Thoracic aorta (tissue), 2 donors: ENCODE measurements around the gene PDE4B. TPM values are rescaled to one million over a fixed set of nuclear protein-coding genes. Genes with fewer than 3 reads are reported as not detected.

Source experiments
- ATAC-seq: fragments of 150-250 bp; one replicate; pipeline ENCODE4 v1.8.0; 2017; ENCODE audit warnings: low read depth; ENCODE audit not compliant: insufficient number of reproducible peaks, low FRiP score
- DNase-seq: peaks from one replicate; pipeline ENCODE4 v3.0.0-alpha.2; 2020; ENCODE audit warnings: low spot score
- H3K27ac ChIP-seq, 2 donors: fragments of 200-600 bp; sonication (generic); 1 replicate in 1 of 2; 2 replicates in 1 of 2; pipeline ENCODE4 v1.5.1; 2016; ENCODE audit warnings: mild to moderate bottlenecking in 2 of 2, moderate library complexity in 2 of 2
- H3K27me3 ChIP-seq: fragments of 200-600 bp; sonication (generic); replicated peaks from 2 replicates; pipeline ENCODE4 v1.6.0; 2016; ENCODE audit warnings: mild to moderate bottlenecking; ENCODE audit not compliant: insufficient read depth
- H3K36me3 ChIP-seq: fragments of 200-600 bp; sonication (generic); one replicate; pipeline ENCODE4 v1.5.1; 2016
- H3K4me1 ChIP-seq, 2 donors: fragments of 200-600 bp; sonication (generic); 1 replicate in 1 of 2; 2 replicates in 1 of 2; pipeline versions ENCODE4 v1.5.1 to v1.6.0; 2016; ENCODE audit warnings: low read depth in 2 of 2, mild to moderate bottlenecking in 1 of 2; ENCODE audit not compliant: control insufficient read depth in 1 of 2
- H3K4me3 ChIP-seq: fragments of 200-600 bp; sonication (generic); 2 replicates; pipeline ENCODE4 v1.5.1; 2016; ENCODE audit warnings: mild to moderate bottlenecking
- H3K9me3 ChIP-seq: fragments of 200-600 bp; sonication (generic); 2 replicates; pipeline ENCODE4 v1.5.1; 2016
- CTCF ChIP-seq: fragments of 200-600 bp; sonication (generic); IDR thresholded peaks from one replicate; pipeline ENCODE4 v1.5.1; 2019; ENCODE audit warnings: antibody characterized with exemption
- total RNA-seq, 2 donors: library from RNA; depleted of rRNA; stranded (reverse); fragments of >200 nt; gene quantifications; one replicate each; pipeline versions ENCODE4 v1.1.0 to v1.2.3, GENCODE V29; 2016

The PDE4B gene
- total RNA-seq, 2 donors from 2014 or later: 29.0 to 42.4 TPM

GRCh38 chr1:66078412-66078811, 285.7 kb downstream of the PDE4B start:
- H3K27me3 ChIP-seq: no peaks in the 10 kb centered on the region
- DNase-seq (no peak), ATAC-seq (no peak)
- H3K9me3 ChIP-seq: no peaks in the 10 kb centered on the region
- H3K4me1 ChIP-seq: no peaks in the 10 kb centered on the region
- TF ChIP-seq CTCF: no peak
- no peaks in the 10 kb centered on the region for H3K36me3 ChIP-seq
- H3K27ac ChIP-seq: no peak overlapping the region
- H3K4me3 ChIP-seq: no peak overlapping the region

- H3K9me3 ChIP-seq: no peaks in the 10 kb centered on the region
- DNase-seq: no peak
- H3K27me3 ChIP-seq: no peaks in the 10 kb centered on the region
- no peaks in the 10 kb centered on the region for H3K36me3 ChIP-seq
- no peak overlapping the region for H3K4me3 ChIP-seq
- TF ChIP-seq CTCF: no peak
- no peak for ATAC-seq
- no peaks in the 10 kb centered on the region for H3K4me1 ChIP-seq
- H3K27ac ChIP-seq: no peak overlapping the region
Observed at GRCh38 chr1:66083003-66083402, 290.3 kb downstream of the PDE4B start.

GRCh38 chr1:66084442-66084841, 291.7 kb downstream of the PDE4B start:
- Histone ChIP-seq H3K27me3 (no peaks in the 10 kb centered on the region), H3K4me3 (no peak overlapping the region), H3K36me3 (no peaks in the 10 kb centered on the region), H3K27ac (no peak overlapping the region), H3K9me3 (no peaks in the 10 kb centered on the region), H3K4me1 (no peaks in the 10 kb centered on the region)
- no peak for DNase-seq
- ATAC-seq: no peak
- TF ChIP-seq CTCF: no peak

- TF ChIP-seq CTCF: no peak
- Histone ChIP-seq H3K9me3 (no peaks in the 10 kb centered on the region), H3K4me1 (no peaks in the 10 kb centered on the region), H3K27ac (no peak overlapping the region), H3K4me3 (no peak overlapping the region), H3K36me3 (no peaks in the 10 kb centered on the region), H3K27me3 (no peaks in the 10 kb centered on the region)
- ATAC-seq (no peak), DNase-seq (no peak)
Observed at GRCh38 chr1:66085600-66085999, 292.9 kb downstream of the PDE4B start.

- Histone ChIP-seq H3K27ac (no peak overlapping the region), H3K9me3 (no peaks in the 10 kb centered on the region), H3K27me3 (no peaks in the 10 kb centered on the region), H3K4me1 (no peaks in the 10 kb centered on the region), H3K36me3 (no peaks in the 10 kb centered on the region), H3K4me3 (no peak overlapping the region)
- no peak for TF ChIP-seq CTCF
- DNase-seq (no peak), ATAC-seq (no peak)
Observed at GRCh38 chr1:66088787-66089186, 296.1 kb downstream of the PDE4B start.
